ENCODE data around the gene VIM. TPM values are rescaled to one million over a fixed set of nuclear protein-coding genes. Genes with fewer than 3 reads are reported as not detected.

VIM gene
- total and polyA plus RNA-seq, 12 donors, result 200 to 1,377 (median 723) TPM

GRCh38 chr10:17229016-17229716, 1.1 kb downstream of the VIM start:
- Histone ChIP-seq H3K27ac (peak overlapping the region; percentile 50 to 97 (median 92)), H3K9me3 (replicated peaks in 1 of 3) (no peaks in the 10 kb centered on the region), H3K4me1 (replicated peaks in 1 of 2) (peaks cover 7 to 36% of the 10 kb centered on the region in 2 donors), H3K36me3 (replicated peaks in 1 of 2) (peaks cover 0 to 27% of the 10 kb centered on the region in 2 donors), H3K27me3 (no peaks in the 10 kb centered on the region), H3K4me3 (peak overlapping the region; percentile 72 to 97 (median 82))
- intact Hi-C loops (cut with DNase I), result no loop called here
- WGBS, 4 donors, result 0 to 1% (median 1%) methylated on average over 2 to 72 of the region's 72 CpGs
- DNase-seq, result peak; percentile 70 to 90 (median 83)
- peak; percentile 60 to 66 for TF ChIP-seq POLR2A (IDR thresholded peaks at IDR 0.05)
- TF ChIP-seq, protein P1, sequence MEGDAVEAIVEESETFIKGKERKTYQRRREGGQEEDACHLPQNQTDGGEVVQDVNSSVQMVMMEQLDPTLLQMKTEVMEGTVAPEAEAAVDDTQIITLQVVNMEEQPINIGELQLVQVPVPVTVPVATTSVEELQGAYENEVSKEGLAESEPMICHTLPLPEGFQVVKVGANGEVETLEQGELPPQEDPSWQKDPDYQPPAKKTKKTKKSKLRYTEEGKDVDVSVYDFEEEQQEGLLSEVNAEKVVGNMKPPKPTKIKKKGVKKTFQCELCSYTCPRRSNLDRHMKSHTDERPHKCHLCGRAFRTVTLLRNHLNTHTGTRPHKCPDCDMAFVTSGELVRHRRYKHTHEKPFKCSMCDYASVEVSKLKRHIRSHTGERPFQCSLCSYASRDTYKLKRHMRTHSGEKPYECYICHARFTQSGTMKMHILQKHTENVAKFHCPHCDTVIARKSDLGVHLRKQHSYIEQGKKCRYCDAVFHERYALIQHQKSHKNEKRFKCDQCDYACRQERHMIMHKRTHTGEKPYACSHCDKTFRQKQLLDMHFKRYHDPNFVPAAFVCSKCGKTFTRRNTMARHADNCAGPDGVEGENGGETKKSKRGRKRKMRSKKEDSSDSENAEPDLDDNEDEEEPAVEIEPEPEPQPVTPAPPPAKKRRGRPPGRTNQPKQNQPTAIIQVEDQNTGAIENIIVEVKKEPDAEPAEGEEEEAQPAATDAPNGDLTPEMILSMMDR (IDR thresholded peaks at IDR 0.05), result peak in 1 of 6 experiments; percentile 23

GRCh38 chr10:17229717-17229966, 1.6 kb downstream of the VIM start:
- 0 to 2% (median 1%) methylated on average over 12 to 21 of the region's 21 CpGs for WGBS, 4 donors
- Histone ChIP-seq H3K9me3 (replicated peaks in 1 of 3) (no peaks in the 10 kb centered on the region), H3K27ac (peak overlapping the region; percentile 50 to 97 (median 92)), H3K4me1 (replicated peaks in 1 of 2) (peaks cover 7 to 36% of the 10 kb centered on the region in 2 donors), H3K36me3 (replicated peaks in 1 of 2) (peaks cover 0 to 32% of the 10 kb centered on the region in 2 donors), H3K4me3 (peak overlapping the region; percentile 72 to 97 (median 82)), H3K27me3 (no peaks in the 10 kb centered on the region)
- DNase-seq, result peak in 2 of 7 donors; percentile 33 to 67
- intact Hi-C loops (cut with DNase I), result no loop called here
- TF ChIP-seq, protein P1 (IDR thresholded peaks at IDR 0.05), result no peak
- no peak for TF ChIP-seq POLR2A (IDR thresholded peaks at IDR 0.05)

DNA sequence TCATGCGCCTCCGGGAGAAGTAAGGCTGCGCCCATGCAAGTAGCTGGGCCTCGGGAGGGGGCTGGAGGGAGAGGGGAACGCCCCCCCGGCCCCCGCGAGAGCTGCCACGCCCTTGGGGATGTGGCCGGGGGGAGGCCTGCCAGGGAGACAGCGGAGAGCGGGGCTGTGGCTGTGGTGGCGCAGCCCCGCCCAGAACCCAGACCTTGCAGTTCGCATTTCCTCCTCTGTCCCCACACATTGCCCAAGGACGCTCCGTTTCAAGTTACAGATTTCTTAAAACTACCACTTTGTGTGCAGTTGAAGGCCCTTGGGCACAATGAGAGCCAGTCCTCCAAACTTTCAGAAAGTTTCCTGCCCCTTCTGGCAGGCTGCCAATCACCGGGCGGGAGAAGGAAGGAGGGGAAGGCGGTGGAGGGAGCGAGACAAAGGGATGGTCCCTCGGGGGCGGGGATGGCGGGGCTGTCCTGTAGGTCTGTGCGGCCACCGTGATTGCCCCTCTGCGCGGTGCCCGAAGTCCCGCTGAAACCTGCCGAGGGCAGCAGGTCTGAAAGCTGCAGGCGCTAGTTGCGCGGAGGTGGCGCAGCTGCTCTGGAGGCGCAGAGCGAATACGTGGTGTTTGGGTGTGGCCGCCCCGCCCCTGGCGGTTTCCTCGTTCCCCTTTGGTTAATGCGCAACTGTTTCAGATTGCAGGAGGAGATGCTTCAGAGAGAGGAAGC, 2.1 kb downstream of the VIM start:
- H3K4me1 ChIP-seq (replicated peaks in 1 of 2), result peaks cover 7 to 37% of the 10 kb centered on the region in 2 donors
- H3K36me3 ChIP-seq (replicated peaks in 1 of 2), result peaks cover 0 to 37% of the 10 kb centered on the region in 2 donors
- no peaks in the 10 kb centered on the region for H3K27me3 ChIP-seq
- intact Hi-C loops (cut with DNase I), result no loop called here
- H3K4me3 ChIP-seq, result peak overlapping the region; percentile 72 to 97 (median 82)
- WGBS, 4 donors, result 0 to 2% (median 0%) methylated on average over 22 to 43 of the region's 43 CpGs
- DNase-seq, result peak; percentile 73 to 89 (median 85)
- peak overlapping the region; percentile 50 to 97 (median 92) for H3K27ac ChIP-seq
- TF ChIP-seq, protein P1 (IDR thresholded peaks at IDR 0.05), result peak in 1 of 6 experiments; percentile 29
- peak; percentile 44 to 50 for TF ChIP-seq POLR2A (IDR thresholded peaks at IDR 0.05)
- H3K9me3 ChIP-seq (replicated peaks in 1 of 3), result no peaks in the 10 kb centered on the region

GRCh38 chr10:17231788-17232187, 3.7 kb downstream of the VIM start:
- 78 to 91% (median 78%) methylated on average over 1 of the region's 1 CpG for WGBS, 4 donors
- peaks cover 7 to 39% of the 10 kb centered on the region in 2 donors for H3K4me1 ChIP-seq (replicated peaks in 1 of 2)
- no peaks in the 10 kb centered on the region for H3K27me3 ChIP-seq
- H3K4me3 ChIP-seq, result peak overlapping the region in 1 of 4 donors; percentile 85
- TF ChIP-seq POLR2A (IDR thresholded peaks at IDR 0.05), result no peak
- TF ChIP-seq, protein P1 (IDR thresholded peaks at IDR 0.05), result no peak
- DNase-seq, result no peak
- H3K27ac ChIP-seq, result peak overlapping the region in 1 of 5 donors; percentile 32
- peaks cover 0 to 54% of the 10 kb centered on the region in 2 donors for H3K36me3 ChIP-seq (replicated peaks in 1 of 2)
- H3K9me3 ChIP-seq (replicated peaks in 1 of 3), result no peaks in the 10 kb centered on the region
- intact Hi-C loops (cut with DNase I), result no loop called here

Data from adrenal gland (tissue), 12 donors.